A673 (cell line): ENCODE results near the gene FAAP100. TPM values are rescaled to one million over a fixed set of nuclear protein-coding genes. Genes with fewer than 3 reads are reported as not detected.

Experiments used
- BruUV-seq: library from RNA; stranded (reverse); fragments of 400-500 nt; replicated peaks from 2 replicates; lab custom pipeline; 2021; lab: Mats Ljungman, UMichigan
- CTCF ChIA-PET: fragments of 300-600 bp; sonication (Branson Sonifier 250); formaldehyde crosslinking; loops from one replicate; lab custom pipeline; 2022; ENCODE audit warnings: antibody characterized with exemption; lab: Charles Lee
- POLR2A ChIA-PET: fragments of 300-600 bp; sonication (Branson Sonifier 250); formaldehyde crosslinking; loops from one replicate; lab custom pipeline; 2022; ENCODE audit warnings: antibody characterized with exemption; ENCODE audit not compliant: low non-redundant PET; lab: Charles Lee
- DNase-seq: peaks from one replicate; pipeline ENCODE4 v3.0.0-alpha.2; 2015; ENCODE audit warnings: low spot score
- H3K27ac ChIP-seq: fragments of 200-600 bp; sonication (generic); 2 replicates; pipeline ENCODE4 v1.5.1; 2016; ENCODE audit warnings: mixed run types, low read depth, mild to moderate bottlenecking, mixed read lengths, antibody characterized with exemption, low read length; ENCODE audit not compliant: poor library complexity, severe bottlenecking
- H3K27me3 ChIP-seq: fragments of 200-600 bp; sonication (generic); replicated peaks from 2 replicates; pipeline ENCODE4 v1.6.1; 2017; ENCODE audit warnings: mixed run types, low read depth, mild to moderate bottlenecking, mixed read lengths, antibody characterized with exemption, low read length; ENCODE audit not compliant: insufficient read depth, poor library complexity
- H3K36me3 ChIP-seq: fragments of 200-600 bp; sonication (generic); 2 replicates; pipeline ENCODE4 v1.6.1; 2016; ENCODE audit warnings: mixed run types, mild to moderate bottlenecking, mixed read lengths, antibody characterized with exemption, low read length; ENCODE audit not compliant: insufficient read depth, poor library complexity, severe bottlenecking
- H3K4me1 ChIP-seq: fragments of 200-600 bp; sonication (generic); 2 replicates; pipeline ENCODE4 v1.6.1; 2017; ENCODE audit warnings: mixed run types, mild to moderate bottlenecking, mixed read lengths, antibody characterized with exemption, low read length; ENCODE audit not compliant: insufficient read depth, poor library complexity, severe bottlenecking
- H3K4me3 ChIP-seq: fragments of 200-600 bp; sonication (generic); 2 replicates; pipeline ENCODE4 v1.5.1; 2016; ENCODE audit warnings: low read depth, mixed run types, mild to moderate bottlenecking, mixed read lengths, low read length; ENCODE audit not compliant: poor library complexity, severe bottlenecking
- H3K9me3 ChIP-seq: fragments of 200-600 bp; sonication (generic); 2 replicates; pipeline ENCODE4 v1.6.1; 2016; ENCODE audit warnings: mixed run types, low read depth, mild to moderate bottlenecking, mixed read lengths, antibody characterized with exemption, low read length; ENCODE audit not compliant: poor library complexity, severe bottlenecking
- CTCF ChIP-seq: fragments of 300-800, 200-600 bp; sonication (generic); conservative IDR thresholded peaks from 2 replicates; pipeline ENCODE4 v1.5.1; 2017; ENCODE audit warnings: low read depth, mild to moderate bottlenecking, antibody characterized with exemption, low read length, moderate library complexity, mixed read lengths
- EZH2 ChIP-seq: fragments of 200-600 bp; sonication (generic); IDR thresholded peaks from 2 replicates; pipeline ENCODE4 v1.6.1; 2017; ENCODE audit warnings: borderline replicate concordance, low read depth, mild to moderate bottlenecking, mixed read lengths, antibody characterized with exemption, low read length; ENCODE audit not compliant: poor library complexity, severe bottlenecking
- intact Hi-C: fragments of 100-400 bp; cut with micrococcal nuclease; formaldehyde crosslinking; loops from one replicate; pipeline ENCODE4 v1.10.0; 2022; ENCODE audit not compliant: unreplicated experiment
- total RNA-seq: library from RNA; stranded (reverse); gene quantifications from 2 replicates; pipeline ENCODE4 v1.2.3, GENCODE V29; 2021

Gene FAAP100
- total RNA-seq, 1 experiment from 2014 or later = 49.4 TPM

- Histone ChIP-seq H3K4me3 (no peak overlapping the region), H3K9me3 (no peaks in the 10 kb centered on the region), H3K4me1 (peaks cover 6% of the 10 kb centered on the region), H3K36me3 (peaks cover 62% of the 10 kb centered on the region), H3K27me3 (no peaks in the 10 kb centered on the region), H3K27ac (no peak overlapping the region)
- DNase-seq = no peak
- ChIA-PET CTCF (no interaction called here), POLR2A (no interaction called here)
- intact Hi-C loops = no loop called here
- no TSS peak for BruUV-seq
- TF ChIP-seq EZH2 (no peak), CTCF (no peak)
Measured at GRCh38 chr17:81581758-81582157, 29.6 kb upstream of the FAAP100 start.

- ChIA-PET CTCF (no interaction called here), POLR2A (interaction anchor here (0.6 kb wide), 1 partner anchor 528 kb away, joined by 5 read pairs; no protein-coding TSS in a partner anchor)
- H3K4me3 ChIP-seq = no peak overlapping the region
- H3K9me3 ChIP-seq = no peaks in the 10 kb centered on the region
- TF ChIP-seq CTCF (no peak), EZH2 (no peak)
- DNase-seq = no peak
- H3K27me3 ChIP-seq = no peaks in the 10 kb centered on the region
- peaks cover 58% of the 10 kb centered on the region for H3K36me3 ChIP-seq
- H3K4me1 ChIP-seq = peaks cover 8% of the 10 kb centered on the region
- intact Hi-C loops = no loop called here
- BruUV-seq = no TSS peak
- H3K27ac ChIP-seq = peak overlapping the region; percentile 37
Measured at GRCh38 chr17:81580481-81580880, 28.3 kb upstream of the FAAP100 start.

GRCh38 chr17:81579821-81580321 is 27.7 kb upstream of the FAAP100 start:
- no TSS peak for BruUV-seq
- Histone ChIP-seq H3K4me1 (peaks cover 9% of the 10 kb centered on the region), H3K27ac (peak overlapping the region; percentile 37), H3K4me3 (no peak overlapping the region), H3K36me3 (peaks cover 59% of the 10 kb centered on the region), H3K27me3 (no peaks in the 10 kb centered on the region), H3K9me3 (no peaks in the 10 kb centered on the region)
- intact Hi-C loops = no loop called here
- ChIA-PET CTCF (no interaction called here), POLR2A (interaction anchor here (0.6 kb wide), 1 partner anchor 527 kb away, joined by 5 read pairs; no protein-coding TSS in a partner anchor)
- DNase-seq = no peak
- TF ChIP-seq CTCF (no peak), EZH2 (no peak)
